ENCODE results near the gene TMTC2. TPM values are rescaled to one million over a fixed set of nuclear protein-coding genes. Genes with fewer than 3 reads are reported as not detected.

TMTC2 gene
- total and polyA plus RNA-seq, 2 donors from 2014 or later = 6.0 to 32.9 TPM

GRCh38 chr12:82695531-82695930 is 8.8 kb downstream of the TMTC2 start:
- Histone ChIP-seq H3K4me1 (ENCODE audit: control insufficient read depth in 2 of 3, insufficient read depth in 2 of 3, low read depth in 1 of 3, low read length in 3 of 3) (no peaks in the 10 kb centered on the region), H3K9me3 (ENCODE audit: control insufficient read depth in 2 of 3, insufficient read depth in 1 of 3, low read length in 3 of 3) (no peaks in the 10 kb centered on the region), H3K36me3 (ENCODE audit: control insufficient read depth in 2 of 3, insufficient read depth in 3 of 3, low read length in 3 of 3) (no peaks in the 10 kb centered on the region), H3K27me3 (ENCODE audit: control insufficient read depth, insufficient read depth, low read length) (no peaks in the 10 kb centered on the region), H3K9ac (ENCODE audit: low read length in 3 of 3) (no peak overlapping the region), H3K27ac (ENCODE audit: low read depth in 2 of 2, low read length in 2 of 2) (no peak overlapping the region), H3K4me3 (ENCODE audit: low read length in 3 of 3) (no peak overlapping the region)
- intact Hi-C loops (cut with DNase I) = no loop called here
- FAIRE-seq = no peak
- no peak for TF ChIP-seq CTCF (IDR thresholded peaks at IDR 0.05; ENCODE audit: borderline replicate concordance, extremely low read depth, insufficient read depth)
- no peak for DNase-seq

GRCh38 chr12:82696543-82696942 is 9.8 kb downstream of the TMTC2 start:
- no peak for TF ChIP-seq CTCF (IDR thresholded peaks at IDR 0.05; ENCODE audit: borderline replicate concordance, extremely low read depth, insufficient read depth)
- no peaks in the 10 kb centered on the region for H3K27me3 ChIP-seq (ENCODE audit: control insufficient read depth, insufficient read depth, low read length)
- FAIRE-seq = no peak
- no peak overlapping the region for H3K4me3 ChIP-seq (ENCODE audit: low read length in 3 of 3)
- no peak for DNase-seq
- no peaks in the 10 kb centered on the region for H3K4me1 ChIP-seq (ENCODE audit: control insufficient read depth in 2 of 3, insufficient read depth in 2 of 3, low read depth in 1 of 3, low read length in 3 of 3)
- H3K9me3 ChIP-seq (ENCODE audit: control insufficient read depth in 2 of 3, insufficient read depth in 1 of 3, low read length in 3 of 3) = no peaks in the 10 kb centered on the region
- no peak overlapping the region for H3K9ac ChIP-seq (ENCODE audit: low read length in 3 of 3)
- intact Hi-C loops (cut with DNase I) = no loop called here
- H3K36me3 ChIP-seq (ENCODE audit: control insufficient read depth in 2 of 3, insufficient read depth in 3 of 3, low read length in 3 of 3) = no peaks in the 10 kb centered on the region
- no peak overlapping the region for H3K27ac ChIP-seq (ENCODE audit: low read depth in 2 of 2, low read length in 2 of 2)

- TF ChIP-seq CTCF (IDR thresholded peaks at IDR 0.05; ENCODE audit: borderline replicate concordance, extremely low read depth, insufficient read depth) = no peak
- no peak for FAIRE-seq
These were observed 12.2 kb downstream of the TMTC2 start for GRCh38 chr12:82698708-82699564.

More at GRCh38 chr12:82698708-82699564, 12.2 kb downstream of the TMTC2 start:
- Histone ChIP-seq H3K27ac (ENCODE audit: low read depth in 2 of 2, low read length in 2 of 2) (no peak overlapping the region), H3K36me3 (ENCODE audit: control insufficient read depth in 2 of 3, insufficient read depth in 3 of 3, low read length in 3 of 3) (no peaks in the 10 kb centered on the region), H3K4me3 (ENCODE audit: low read length in 3 of 3) (no peak overlapping the region), H3K27me3 (ENCODE audit: control insufficient read depth, insufficient read depth, low read length) (no peaks in the 10 kb centered on the region), H3K4me1 (ENCODE audit: control insufficient read depth in 2 of 3, insufficient read depth in 2 of 3, low read depth in 1 of 3, low read length in 3 of 3) (no peaks in the 10 kb centered on the region), H3K9ac (ENCODE audit: low read length in 3 of 3) (no peak overlapping the region), H3K9me3 (ENCODE audit: control insufficient read depth in 2 of 3, insufficient read depth in 1 of 3, low read length in 3 of 3) (no peaks in the 10 kb centered on the region)
- DNase-seq = no peak
- intact Hi-C loops (cut with DNase I) = no loop called here
